GM18870 (cell line): ENCODE measurements around the gene GALNTL6.

ENCODE experiments used
- ATAC-seq: cut with Tn5 transposase; IDR thresholded peaks from one replicate; pipeline ENCODE4 v1.9.1; 2021; ENCODE audit warnings: moderate library complexity; ENCODE audit not compliant: unreplicated experiment

Gene GALNTL6

DNA sequence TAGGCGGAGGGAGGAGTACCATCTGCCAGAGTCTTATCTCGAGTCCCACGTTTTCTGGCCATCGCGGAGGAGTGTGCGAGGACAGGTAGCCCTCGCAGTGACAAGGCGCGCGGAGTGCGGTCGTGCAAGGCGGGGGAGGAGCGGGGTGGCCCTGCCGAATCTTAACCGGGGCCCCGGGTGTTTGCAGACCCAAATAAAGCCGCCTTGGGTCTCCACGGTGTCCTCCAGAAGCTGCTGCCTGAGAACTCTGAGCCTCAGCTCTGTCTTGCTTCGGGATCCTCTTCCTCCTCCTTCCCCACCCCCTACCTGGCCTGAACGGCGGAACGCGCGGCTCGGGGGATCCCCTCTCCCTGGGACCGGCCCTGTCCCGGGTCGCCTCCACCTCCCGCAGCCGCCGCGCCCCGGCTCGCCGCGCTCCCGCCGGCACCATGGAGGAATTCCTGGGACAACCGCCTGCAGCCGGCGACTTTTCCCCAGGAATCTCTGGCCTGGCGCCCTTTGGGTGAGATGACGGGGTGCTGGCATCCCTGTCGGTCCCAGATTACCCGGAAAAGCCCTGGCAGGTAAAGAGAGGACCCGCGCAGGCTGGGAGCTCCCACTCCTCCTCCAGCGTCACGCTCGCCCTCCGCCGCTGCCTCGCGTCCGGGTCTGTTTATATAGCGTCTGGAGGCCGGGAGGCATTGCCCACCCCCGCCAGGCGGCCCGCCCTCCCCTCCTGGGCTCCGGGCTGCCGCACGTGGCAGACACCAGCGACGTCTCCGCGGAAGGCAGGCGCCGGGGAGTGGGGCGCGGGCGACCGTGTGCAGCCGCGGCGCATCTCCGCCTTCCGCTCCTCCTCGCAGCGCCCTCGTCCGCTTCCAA, at the start of gene GALNTL6:
GALNTL6 (plus strand) TSS at position 740 of the 861 bp plus-strand sequence.
- ATAC-seq = no peak

DNA sequence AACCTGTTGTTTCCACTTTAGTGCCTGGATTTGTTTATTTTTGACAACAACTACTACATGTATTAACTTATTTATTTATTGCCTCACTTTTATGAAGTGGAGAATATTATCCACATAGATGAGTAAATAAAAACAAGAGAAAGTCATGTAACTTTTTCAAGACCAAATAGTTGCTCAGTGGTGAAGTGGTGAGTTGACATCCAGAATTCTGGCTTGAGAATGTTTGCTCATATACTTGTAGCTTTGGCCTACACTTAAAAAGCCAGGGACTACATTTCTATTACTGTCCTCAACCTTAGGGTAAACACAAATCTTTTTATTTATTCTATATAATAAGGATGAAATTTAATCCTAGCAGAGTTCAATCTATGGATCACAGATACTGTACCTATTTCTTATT, 47.7 kb upstream of the GALNTL6 start:
- ATAC-seq = no peak

DNA sequence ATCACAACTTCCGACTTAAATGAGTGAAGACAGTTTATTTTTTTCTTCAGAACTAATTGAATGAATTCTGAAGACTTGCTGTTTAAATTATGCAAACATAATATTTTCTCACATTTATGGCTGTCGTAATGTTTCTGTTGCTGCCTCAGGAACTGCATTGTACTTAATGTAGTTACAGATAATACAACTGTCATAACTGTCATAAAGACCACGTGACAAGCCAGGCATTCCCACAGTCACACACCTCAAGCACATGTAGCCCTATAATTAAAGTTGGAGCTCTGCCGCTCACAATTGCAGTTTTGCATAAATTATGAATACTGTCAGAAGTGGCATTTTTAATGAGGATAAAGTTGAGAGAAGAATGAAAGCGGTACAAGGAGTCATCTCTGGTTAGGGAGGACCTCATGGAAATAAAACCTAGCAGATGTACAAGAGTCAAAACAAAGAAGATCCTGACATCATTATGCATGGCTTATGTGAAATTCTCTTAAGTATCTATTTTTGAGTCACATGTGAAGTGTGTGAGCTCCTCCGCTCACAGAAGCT, 38.5 kb upstream of the GALNTL6 start:
- ATAC-seq = no peak

DNA sequence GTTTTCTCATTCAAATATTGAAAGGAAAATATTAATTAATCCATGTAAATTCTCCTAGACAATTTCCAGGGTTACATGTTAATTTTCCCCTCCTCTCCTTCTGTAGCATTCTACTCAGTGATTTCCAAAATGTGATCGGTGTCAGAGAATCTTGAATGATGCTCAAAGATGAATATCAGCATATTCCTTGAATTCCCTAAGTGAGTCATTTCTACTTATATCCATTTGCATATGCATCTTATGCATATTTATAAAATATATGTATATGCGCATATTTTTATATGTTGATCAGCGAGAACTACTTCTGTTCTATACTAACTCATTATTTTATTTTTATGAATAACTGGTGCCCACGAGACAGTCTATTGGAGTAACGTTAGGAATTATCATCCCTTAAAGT, 33.9 kb upstream of the GALNTL6 start:
- no peak for ATAC-seq

DNA sequence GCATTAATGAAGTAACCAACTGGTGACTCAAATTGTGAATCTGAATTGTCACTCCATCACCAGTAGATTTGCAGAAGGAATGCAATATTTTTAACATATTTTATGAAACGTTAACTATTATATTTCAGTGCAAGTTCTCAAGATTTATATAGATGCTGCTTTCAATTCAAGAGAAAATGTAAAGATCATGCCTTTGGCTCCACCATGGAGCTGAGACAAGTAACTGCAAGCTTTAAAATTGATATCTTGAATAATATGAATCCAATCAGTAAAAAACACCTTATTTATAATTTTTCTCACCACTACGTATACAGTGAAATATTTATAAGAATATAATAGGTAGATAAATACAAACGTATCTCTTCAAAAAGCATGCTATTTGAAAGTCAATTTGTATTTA, 27.8 kb upstream of the GALNTL6 start:
- no peak for ATAC-seq

DNA sequence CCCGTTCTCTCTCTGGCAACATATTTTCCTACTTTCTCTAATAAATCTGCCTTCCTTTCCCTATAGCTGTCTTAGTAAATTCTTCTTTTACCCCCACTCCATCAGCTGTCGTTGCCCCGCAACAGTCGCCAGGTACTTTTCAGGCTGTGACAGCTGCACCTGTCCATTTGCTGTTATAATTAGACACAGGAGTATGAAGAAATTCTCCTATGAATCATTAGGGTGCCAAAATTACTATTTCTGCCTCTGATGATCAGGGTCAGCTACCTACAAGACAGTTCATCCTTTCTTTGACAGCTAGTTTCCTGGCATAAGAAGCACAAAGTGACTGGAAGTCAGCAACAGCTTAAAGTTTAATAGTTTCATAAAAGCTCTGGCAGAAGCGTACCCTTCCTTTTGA, 19.5 kb upstream of the GALNTL6 start:
- ATAC-seq = no peak

DNA sequence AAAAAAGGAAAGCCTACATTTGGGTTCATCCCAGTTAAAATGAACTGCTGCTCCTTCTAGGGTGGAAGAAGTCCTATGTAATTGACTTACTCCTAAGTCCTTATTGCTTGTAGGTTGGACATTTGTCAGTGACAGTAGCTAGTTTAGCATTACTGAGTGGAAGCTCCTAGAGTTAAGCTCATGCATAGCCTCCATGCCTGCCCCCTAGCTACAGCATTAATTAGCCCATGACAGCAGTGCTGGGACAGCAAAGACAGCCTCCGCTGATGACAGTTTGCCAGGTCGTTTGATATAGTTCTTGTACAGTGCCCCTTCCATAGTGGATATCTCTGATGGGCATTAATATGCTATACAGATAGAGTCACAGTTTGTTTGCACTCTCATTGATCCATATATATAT, 18.7 kb upstream of the GALNTL6 start:
- no peak for ATAC-seq

DNA sequence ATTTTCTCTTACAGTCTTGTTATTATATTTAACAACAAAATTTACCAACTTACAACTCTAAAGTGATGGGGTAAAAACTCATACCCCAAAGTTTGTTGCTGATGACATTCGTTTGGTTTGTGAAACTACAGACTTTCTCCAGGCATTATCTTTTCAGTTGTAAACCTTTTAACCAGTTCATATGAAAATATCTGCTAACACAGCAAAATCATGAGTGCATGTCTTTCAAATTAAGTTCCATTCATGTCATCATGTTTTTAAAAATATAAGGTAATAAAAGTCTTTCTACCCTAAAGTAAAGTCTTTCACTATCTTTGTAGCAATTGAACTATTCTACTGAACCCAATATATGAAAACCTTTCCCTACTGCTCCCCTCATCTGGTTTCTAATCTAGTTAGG, 3.4 kb upstream of the GALNTL6 start:
- ATAC-seq = no peak

DNA sequence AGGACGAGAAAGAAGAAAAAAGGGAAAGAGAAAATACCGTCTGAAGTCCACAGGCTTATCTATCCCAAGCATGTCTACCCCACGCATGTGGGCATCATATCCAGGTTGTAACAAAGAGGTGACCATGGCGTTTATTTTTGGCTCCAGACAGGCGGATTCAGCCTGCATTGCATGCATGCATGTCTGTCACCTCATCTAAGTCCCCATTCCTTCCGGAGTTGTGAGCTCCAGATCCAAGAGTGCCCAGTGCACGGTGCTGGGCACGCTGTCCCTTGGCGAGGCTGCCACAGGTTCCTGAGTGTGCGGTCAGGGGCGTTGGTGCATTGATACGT, 905 bp upstream of the GALNTL6 start:
- ATAC-seq = no peak

DNA sequence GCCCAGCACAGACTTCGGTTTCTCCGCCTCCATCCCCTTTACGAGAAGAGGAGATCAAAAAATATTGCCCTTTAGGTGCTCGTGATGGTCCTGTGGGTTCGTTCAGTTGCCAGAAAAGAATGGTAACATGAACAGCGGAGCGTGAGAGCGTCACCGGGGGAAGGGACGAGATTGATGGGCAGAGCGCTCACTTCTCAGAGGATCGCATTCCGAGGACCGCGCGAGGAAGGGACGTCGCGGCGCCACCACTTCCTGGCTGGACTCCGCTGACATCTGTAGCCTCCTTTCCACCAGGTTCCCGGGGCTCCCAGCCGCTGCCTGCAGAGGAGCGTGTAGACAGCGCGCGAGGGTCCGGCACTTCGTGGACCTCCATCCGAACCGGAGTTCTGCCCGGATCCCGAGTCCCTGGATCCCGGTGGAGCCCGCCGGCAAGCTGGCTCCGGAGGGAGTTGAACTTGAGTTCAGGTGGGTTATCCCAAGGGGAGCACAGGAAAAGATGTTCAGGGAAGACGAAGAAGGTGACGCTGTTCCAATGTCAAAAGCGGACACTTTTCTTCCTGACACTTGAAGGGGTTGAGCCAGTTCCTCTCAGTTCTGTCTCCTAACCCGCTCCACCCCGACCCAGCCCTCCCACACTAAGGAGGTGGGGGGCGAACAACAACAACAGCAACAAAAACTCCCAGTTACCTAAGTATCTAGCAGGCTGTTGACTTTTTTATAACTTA, 484 bp downstream of the GALNTL6 start:
- ATAC-seq = no peak

DNA sequence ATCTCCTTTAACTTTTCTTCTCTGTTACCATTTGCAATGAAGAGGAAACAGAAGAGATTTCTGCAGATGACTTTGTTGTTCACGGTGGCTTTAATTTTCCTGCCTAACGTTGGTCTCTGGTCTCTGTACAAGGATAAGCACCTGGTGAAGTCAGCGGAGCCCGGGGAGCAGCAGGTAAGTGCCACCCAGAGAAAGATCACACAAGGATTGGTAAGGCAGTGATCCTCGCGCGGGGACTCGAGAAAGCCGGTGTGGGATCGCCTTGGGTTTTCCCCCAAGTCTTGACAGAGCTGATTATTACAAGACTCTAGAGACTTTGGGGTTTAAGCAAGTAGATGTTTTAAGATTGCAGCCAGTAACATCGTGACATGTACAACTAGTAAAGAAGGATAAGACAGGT, 1.3 kb downstream of the GALNTL6 start:
- no peak for ATAC-seq

DNA sequence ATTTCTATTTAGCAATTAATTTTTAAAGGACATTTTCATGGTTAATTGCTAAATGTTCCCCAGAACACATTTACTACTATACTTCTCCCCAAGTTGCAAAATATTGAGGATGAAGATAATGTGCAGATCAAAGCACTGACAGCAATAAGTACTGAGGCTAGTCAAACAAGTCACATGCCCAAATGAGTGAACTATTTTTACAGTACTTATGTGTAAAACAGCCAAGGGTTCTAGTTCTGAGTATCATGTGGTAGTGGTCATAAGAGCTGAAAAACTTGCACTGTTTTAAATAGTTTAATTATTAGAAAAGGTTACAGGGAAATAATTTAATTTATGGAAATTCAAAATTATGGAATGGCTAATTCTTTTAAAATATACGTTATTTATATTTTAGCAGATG, 3.8 kb downstream of the GALNTL6 start:
- peak; percentile 65 for ATAC-seq

DNA sequence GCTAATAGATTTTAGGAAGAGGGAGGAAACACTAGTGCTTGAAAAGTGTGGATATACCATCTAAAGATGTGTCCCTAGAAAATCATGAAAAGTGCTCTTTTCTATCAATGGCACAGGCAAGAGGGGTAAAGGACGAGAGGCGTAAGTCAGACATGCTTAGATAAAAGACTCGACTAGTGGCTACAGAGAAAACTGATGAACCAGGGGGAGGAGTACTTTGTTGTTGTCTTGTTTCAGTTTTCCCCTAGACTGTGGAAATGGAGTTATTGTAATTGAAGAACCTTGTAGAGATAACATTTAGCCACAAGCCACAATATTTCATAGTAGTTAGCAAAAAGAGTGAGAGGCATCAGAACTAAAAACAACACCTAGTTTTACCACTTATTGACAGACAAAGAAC, 21.4 kb downstream of the GALNTL6 start:
- ATAC-seq = no peak

DNA sequence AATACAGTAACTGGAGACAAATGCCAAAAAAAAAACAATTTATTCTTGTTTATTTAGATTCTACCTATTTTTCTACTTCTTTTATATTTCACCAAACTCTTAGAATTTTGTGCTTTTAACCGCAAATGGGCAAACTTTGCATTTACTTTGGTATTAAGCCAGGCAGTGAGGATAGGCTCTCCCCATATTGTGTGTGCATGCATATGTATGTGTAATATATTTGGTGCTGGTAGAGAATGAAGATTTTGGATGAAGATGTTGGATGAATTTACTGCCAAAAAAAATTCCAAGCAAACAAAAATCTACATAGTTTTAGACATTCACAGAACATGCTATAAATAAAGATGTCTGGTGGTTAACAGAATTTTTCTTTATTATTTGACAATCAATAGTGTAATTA, 30.3 kb downstream of the GALNTL6 start:
- ATAC-seq = no peak

DNA sequence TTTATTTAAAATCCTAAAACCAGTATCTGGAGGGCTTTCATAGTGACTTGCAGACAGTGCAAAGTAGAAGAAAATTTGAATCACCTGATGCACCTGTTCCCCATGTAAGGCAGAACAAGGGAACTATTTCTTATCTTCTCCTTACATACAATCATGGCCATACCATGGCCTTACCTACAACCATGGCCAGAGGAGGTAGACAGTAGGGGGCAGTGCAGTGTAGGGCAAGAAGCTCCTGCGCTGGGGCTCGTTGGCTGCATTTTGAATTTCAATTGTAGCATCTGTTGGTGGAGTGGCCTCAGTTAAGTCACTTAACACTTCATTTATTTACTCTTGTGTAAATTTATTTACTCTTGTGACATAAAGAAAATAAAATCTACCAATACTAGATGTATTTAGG, 33.0 kb downstream of the GALNTL6 start:
- peak; percentile 78 for ATAC-seq

DNA sequence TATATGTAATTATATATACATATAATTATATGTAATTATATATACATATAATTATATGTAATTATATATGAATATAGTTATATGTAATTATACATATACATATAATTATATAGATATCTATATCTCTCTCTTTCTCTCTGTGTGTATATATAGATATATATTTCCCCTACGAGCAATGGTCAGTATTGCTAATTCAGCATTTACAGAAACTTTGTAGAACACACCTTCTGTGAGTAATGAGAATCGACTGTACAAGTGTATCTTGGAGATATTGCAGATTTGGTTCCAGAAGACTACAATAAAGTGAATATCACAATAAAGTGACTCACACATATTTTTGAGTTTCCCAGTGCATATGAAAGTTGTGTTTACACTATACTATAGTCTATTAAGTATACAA, 33.7 kb downstream of the GALNTL6 start:
- no peak for ATAC-seq

DNA sequence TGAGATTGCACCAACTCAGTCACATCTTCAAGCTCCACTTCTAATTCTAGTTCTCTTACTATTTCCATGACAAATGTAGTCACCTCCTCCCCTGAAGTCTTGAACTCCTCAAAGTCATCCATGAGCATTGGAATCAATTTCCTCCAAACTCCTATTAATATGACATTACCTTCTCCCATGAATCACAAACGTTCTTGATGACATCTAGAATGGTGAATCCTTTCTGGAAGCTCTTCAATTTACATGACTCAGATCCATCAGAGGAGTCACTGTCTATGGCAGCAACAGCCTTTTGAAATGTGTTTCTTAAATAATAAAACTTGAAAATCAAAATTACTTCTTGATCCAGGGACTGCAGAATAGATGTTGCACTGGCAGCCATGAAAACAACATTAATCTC, 34.5 kb downstream of the GALNTL6 start:
- no peak for ATAC-seq

DNA sequence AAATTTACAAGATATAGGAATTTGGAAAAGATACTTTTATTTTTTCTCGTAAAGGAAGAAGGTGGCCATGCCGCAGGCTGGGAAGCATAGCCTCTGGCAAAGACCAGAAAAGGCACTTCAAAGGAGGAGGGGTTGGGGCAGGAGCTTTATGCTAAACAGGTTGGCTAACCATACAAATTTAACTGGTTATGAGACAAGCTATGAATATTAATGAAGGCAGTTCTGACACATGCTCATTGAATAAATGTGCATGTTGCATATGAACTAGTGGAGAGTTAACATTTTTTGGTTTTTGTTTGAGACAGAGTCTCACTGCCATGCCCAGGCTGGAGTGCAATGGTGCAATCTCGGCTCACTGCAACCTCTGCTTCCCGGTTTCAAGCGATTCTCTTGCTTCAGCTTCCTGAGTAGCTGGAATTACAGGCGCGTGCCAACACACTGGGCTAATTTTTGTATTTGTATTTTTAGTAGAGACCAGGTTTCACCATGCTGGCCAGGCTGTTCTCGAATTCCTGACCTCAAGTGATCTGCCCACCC, 36.5 kb downstream of the GALNTL6 start:
- ATAC-seq = no peak

DNA sequence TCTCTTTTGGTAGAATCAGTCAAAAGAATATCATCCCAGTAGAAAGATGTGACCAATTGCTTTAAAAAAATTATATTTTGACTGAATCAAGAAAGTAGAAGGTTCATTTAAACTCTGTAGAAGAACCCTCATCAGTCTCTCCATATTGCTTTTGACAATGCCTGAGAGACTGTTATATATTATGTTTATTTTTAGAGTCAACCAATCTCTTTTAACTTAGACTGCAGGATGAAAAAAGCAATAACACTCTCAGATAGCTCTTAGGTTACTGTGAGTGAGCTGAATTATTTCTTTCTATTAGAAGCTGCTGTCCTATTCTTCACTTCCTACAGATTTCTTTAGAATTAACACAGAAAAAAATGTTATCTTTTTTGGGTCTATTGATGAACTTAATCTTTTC, 38.1 kb downstream of the GALNTL6 start:
- ATAC-seq = no peak

DNA sequence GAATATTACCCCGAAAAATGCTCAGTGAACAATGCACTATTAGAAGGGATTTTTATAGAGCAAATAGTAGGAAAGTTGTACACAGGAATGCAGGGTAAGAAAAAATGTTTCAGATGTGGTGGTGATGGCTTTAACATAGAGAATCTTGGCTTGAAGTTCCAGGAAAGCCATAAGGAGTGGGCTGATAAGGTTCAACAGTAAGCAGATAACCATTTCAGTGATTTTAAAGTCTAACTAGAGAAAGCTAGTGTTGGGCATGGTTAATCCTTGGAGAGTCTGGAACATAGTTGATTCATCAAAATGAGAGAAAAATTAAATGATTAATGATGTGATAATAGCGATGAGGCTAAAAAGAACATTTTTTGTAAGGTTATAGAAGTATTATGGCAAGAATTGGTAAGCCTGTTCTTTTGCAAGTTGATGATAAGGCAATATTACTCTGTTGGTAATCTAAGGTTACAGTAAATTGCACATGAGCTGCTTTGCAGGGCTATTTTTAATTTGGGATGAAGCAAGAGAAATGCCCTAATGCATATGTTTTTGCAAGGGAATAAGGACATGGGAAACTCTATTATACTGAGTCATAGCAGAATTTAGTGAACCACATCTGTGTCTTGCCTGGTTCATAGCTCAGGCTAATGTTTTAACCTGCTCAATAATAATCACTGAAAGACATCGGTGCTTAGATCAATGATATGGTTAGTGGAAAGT, 44.3 kb downstream of the GALNTL6 start:
- ATAC-seq = no peak

DNA sequence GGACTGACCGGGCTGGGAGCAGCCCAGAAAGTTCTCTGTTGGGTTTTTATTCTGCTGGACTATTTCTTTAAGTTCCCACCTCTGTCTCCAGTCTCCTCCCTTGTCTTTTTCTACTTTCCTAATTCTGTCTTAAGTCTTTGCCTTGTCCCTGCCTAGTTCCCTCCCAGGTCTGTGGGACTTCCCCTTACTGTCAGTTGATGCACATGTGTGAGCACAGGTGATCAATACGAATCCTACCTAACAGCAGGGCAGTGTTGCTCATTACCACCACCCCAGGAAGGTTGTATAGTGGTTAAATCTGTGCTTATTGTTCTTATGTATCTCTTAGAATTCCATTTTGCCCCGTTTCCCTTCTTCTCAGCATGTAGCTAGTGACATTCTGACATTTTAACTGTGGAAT, 62.1 kb downstream of the GALNTL6 start:
- ATAC-seq = peak; percentile 47
